Measurements from ENCODE around the gene ASPM. TPM values are rescaled to one million over a fixed set of nuclear protein-coding genes. Genes with fewer than 3 reads are reported as not detected.

The ASPM gene
- total and polyA plus RNA-seq, 9 of the 15 experiments (the other 6 are each of a cell fraction or from before 2014, with no cell fraction given), result 22.7 to 84.4 (median 46.4) TPM

DNA sequence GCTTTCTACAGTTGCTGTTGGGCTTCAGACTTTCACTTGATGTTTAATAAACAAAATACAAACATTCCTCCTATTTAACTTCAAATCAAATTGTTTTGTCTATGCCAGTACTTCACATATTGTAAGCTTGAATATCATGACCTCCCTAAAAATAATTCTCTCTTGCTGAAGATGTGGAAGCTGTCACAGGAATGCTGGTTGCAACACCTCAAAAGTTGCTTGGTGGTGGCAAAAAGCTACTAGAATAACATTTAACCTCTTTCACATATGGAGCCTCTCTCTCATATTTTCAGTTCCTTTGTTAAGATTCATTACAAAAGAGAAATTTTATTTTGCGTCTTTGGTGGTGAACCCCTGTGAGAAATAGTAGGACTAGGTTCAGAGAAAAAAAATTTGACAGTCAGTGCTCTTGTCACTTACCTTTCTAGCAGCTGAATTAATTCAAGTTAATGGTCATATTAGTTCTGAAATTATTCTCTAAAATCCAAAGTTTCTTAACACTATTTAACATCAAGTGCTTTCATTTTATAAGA, 53.9 kb downstream of the ASPM start (continued):
- TF ChIP-seq ZBTB7A (IDR thresholded peaks at IDR 0.05; ENCODE audit: borderline replicate concordance, control insufficient read depth, low read depth, low read length), result no peak

DNA sequence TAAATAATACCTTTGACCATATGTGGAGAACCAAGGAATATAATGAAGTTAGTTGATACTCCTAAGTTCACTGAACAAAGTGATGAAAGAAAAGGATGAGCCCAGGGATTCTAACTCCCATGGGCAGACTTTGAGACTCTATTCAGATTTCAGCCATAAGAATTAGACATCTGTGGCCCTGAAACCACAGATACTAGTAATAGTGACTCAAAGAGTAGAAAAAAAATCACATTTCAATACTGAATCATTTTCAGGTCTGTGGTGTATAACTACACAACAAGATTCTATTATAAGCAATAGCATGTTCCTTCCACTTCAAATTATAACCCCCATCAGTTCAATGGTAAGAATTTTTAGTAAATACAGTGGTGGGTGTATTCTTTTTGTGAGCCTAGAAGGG, 63.0 kb downstream of the ASPM start:
- in situ Hi-C loops (cut with MboI), result no loop called here
- no peak overlapping the region for H2AFZ ChIP-seq (ENCODE audit: low read depth, low read length)
- H3K36me3 ChIP-seq (ENCODE audit: control insufficient read depth, insufficient read depth, low read length), result peaks cover 61% of the 10 kb centered on the region
- BruUV-seq (replicated peaks), result no TSS peak
- H3K9me3 ChIP-seq (replicated peaks; ENCODE audit: control insufficient read depth, insufficient read depth, low read depth, low read length), result peaks cover 2% of the 10 kb centered on the region; the same call in 1 of the 2 replicates
- no peaks in the 10 kb centered on the region for H4K20me1 ChIP-seq (replicated peaks; ENCODE audit: control insufficient read depth, insufficient read depth, low read length)
- H3K9ac ChIP-seq (ENCODE audit: insufficient read depth in 1 of 2, low read depth in 2 of 2, low read length in 2 of 2), result no peak overlapping the region
- no peaks in the 10 kb centered on the region for H3K4me1 ChIP-seq (replicated peaks in 1 of 2; ENCODE audit: control insufficient read depth in 2 of 2, insufficient read depth in 2 of 2, low read length in 2 of 2)
- no peaks in the 10 kb centered on the region for H3K9me1 ChIP-seq (ENCODE audit: control insufficient read depth, insufficient read depth, low read length)
- no peaks in the 10 kb centered on the region for H3K79me2 ChIP-seq (ENCODE audit: control insufficient read depth, insufficient read depth, low read length)
- DNase-seq (ENCODE audit: extremely low read depth in 1 of 4, low spot score in 3 of 4) (no peak), FAIRE-seq (no peak), ATAC-seq (no peak)
- H3K27ac ChIP-seq (ENCODE audit: extremely low read depth, low read depth, low read length), result no peak overlapping the region
- CTCF ChIA-PET (ENCODE audit: low intra/inter-chr PET ratio), result no interaction called here
- no peak overlapping the region for H3K4me2 ChIP-seq (ENCODE audit: insufficient read depth, low read length)
- H3K27me3 ChIP-seq (ENCODE audit: control insufficient read depth in 2 of 2, insufficient read depth in 2 of 2, low read length in 2 of 2), result no peaks in the 10 kb centered on the region
- TF ChIP-seq CAMTA2 (CRISPR knock-in tag; conservative IDR thresholded peaks at IDR 0.05) (no peak), ZNF77 (CRISPR knock-in tag; IDR thresholded peaks at IDR 0.05) (no peak)
- TF ChIP-seq, protein P1, sequence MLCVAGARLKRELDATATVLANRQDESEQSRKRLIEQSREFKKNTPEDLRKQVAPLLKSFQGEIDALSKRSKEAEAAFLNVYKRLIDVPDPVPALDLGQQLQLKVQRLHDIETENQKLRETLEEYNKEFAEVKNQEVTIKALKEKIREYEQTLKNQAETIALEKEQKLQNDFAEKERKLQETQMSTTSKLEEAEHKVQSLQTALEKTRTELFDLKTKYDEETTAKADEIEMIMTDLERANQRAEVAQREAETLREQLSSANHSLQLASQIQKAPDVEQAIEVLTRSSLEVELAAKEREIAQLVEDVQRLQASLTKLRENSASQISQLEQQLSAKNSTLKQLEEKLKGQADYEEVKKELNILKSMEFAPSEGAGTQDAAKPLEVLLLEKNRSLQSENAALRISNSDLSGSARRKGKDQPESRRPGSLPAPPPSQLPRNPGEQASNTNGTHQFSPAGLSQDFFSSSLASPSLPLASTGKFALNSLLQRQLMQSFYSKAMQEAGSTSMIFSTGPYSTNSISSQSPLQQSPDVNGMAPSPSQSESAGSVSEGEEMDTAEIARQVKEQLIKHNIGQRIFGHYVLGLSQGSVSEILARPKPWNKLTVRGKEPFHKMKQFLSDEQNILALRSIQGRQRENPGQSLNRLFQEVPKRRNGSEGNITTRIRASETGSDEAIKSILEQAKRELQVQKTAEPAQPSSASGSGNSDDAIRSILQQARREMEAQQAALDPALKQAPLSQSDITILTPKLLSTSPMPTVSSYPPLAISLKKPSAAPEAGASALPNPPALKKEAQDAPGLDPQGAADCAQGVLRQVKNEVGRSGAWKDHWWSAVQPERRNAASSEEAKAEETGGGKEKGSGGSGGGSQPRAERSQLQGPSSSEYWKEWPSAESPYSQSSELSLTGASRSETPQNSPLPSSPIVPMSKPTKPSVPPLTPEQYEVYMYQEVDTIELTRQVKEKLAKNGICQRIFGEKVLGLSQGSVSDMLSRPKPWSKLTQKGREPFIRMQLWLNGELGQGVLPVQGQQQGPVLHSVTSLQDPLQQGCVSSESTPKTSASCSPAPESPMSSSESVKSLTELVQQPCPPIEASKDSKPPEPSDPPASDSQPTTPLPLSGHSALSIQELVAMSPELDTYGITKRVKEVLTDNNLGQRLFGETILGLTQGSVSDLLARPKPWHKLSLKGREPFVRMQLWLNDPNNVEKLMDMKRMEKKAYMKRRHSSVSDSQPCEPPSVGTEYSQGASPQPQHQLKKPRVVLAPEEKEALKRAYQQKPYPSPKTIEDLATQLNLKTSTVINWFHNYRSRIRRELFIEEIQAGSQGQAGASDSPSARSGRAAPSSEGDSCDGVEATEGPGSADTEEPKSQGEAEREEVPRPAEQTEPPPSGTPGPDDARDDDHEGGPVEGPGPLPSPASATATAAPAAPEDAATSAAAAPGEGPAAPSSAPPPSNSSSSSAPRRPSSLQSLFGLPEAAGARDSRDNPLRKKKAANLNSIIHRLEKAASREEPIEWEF (CRISPR knock-in tag; IDR thresholded peaks at IDR 0.05), result no peak
- POLR2A ChIA-PET, result no interaction called here
- intact Hi-C loops (cut with micrococcal nuclease), result no loop called here
- no peak overlapping the region for H3K4me3 ChIP-seq
